ENCODE results near the gene PML.
"Not testable (repeated sequence)": the region's sequence is repeated elsewhere in the genome, so short reads cannot be mapped to it uniquely, and the experiment has no call there.

PML gene

DNA sequence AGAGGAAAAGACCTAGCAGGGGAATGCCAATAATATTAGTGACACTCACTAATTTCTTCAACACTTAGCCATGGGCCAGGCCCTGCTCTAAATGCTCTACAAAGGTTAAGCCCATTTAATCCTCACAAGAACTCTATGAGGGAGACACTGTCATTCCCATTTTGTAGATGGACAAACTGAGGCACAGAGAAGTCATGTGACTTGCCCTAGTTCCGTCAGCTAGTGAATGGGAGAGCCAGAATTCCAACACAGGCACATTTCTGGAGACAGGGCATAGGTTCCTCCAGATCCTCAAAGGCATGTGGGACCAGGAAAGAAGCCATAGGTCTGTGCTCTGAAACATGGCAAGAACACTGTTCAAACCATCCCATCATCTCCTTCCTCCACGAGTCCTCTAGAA is 36.7 kb upstream of the PML start:
- no peak for DNase-seq

DNA sequence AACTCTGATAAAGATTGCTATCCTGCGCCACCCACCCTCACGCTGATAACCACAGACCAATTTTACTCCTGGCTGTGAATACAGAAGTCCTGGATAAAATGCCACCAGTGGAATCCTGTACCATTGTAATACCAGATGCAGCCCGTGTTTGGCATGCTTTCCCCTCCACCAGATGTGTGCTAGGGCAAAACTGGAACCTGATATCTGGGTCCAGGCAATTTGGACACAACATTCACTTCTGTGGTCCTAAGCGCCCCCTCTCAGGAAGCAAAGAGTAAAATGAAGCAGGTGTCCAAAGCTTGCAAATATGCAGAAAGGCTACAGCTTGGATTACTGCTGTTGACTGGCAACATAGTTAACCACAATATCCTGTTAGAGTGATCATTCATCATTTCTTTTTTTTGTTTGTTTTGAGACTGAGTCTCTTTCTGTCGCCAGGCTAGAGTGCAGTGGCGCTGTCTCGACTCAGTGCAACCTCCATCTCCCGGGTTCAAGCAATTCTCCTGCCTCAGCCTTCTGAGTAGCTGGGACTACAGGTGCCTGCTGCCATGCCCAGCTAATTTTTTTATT is 35.4 kb upstream of the PML start:
- no peak for DNase-seq

DNA sequence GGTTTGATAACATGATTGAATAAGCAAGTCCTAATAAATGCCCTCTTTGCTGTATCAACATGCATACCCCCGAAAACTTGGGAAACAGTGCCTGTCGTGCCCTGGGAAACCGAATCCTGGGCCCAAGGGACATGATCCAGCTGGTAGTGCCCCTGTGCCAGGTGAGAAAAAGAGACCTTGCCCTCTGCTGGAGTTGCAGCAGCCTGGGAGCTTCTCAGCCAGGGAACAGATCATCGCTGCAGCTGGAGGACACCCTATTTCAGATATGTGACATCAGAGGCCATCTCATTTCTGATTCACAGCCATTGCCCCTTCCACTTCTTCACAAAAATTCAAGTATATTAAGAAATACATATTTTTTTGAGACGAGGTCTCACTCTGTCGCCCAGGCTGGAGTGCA is 34.7 kb upstream of the PML start:
- no peak for DNase-seq

DNA sequence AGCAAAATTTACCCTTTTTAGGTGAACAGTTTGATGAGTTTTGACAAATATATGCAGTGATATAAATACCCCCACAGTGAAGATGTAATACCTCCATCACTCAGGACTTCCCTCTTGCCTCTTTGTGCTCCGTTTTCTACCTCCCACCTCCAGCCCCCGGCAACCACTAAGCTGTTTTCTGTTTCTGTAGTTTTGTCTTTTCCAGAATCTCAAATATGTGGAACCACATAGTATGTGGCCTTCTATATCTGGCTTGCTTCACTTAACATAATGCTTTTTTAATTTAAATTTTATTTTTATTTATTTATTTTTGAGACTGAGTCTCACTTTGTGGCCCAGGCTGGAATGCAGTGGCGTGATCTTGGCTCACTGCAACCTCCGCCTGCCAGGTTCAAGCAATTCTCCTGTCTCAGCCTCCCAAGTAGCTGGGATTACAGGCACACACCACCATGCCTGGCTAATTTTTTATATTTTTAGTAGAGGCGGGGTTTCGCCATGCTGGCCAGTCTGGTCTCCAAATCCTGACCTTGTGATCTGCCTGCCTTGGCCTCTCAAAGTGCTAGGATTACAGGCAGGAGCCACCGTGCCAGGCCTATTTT is 33.9 kb upstream of the PML start:
- DNase-seq, result not testable (repeated sequence)

DNA sequence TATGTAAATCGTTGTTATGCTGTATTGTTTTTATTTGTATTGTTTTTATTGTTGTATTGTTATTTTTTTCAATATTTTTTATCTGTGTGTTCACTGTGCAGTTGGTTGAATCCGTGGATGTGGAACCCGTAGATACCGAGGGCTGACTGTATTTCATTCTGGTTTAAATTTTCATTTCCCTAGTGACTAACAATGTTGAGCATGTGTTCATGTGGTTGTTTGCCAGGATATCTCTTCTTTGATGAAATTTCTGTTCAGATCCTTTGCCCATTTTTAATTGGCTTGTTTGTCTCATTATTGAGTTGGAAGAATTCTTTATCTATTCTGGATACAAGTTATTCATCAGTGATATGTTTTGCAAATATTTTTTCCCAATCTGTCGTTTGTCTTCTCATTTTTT is 32.1 kb upstream of the PML start:
- no peak for DNase-seq

DNA sequence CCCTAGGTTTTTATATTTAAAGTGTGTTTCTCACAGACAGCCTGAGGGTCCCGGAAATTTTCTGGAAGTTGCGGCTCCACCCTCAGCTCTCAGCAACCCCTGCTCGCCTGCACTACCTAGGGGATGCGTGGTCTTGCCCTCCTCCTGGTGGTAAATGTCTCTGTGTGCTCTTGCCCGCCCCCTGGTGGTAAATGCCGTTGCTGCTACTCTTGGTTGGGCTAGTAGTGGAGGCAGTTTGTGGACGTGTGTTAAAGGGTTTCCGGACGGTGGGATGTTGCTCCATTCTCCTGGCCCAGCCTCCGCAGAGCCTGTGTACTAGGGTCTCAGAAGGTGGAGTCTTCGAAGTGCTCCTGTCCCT is 29.8 kb upstream of the PML start:
- peak; percentile 84 for DNase-seq

DNA sequence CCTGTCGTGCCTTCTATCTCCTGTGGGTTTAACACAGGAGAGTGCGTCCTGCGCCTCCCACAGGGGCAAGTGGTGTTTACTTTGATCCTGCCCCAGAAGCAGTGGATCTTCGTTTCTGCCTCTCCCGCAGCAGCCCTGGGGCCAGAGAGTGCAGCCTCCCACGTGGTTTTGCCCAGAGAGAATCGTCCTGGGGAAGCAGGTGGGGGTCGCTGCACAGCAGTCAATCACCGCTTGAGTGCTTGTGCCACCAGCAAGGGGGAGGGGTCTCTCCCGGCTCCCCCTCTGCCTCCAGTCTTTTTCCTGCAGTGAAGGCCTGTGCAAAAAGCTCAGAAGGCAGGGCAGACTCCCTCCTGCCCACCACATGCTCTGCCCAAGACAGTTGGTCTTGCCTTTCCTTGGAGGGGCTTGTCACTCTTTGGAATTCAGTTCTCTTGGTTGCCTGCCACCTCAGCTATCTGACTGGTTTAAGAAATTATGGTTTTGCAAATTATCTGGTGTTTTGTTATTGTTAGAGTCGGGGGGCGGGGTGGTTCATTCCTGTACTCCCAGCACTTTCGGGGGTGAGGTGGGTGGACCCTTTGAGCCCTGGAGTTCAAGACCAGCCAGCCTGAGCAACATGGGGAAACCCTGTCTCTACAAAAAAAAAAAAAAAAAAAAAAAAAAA is 29.3 kb upstream of the PML start:
- no peak for DNase-seq

DNA sequence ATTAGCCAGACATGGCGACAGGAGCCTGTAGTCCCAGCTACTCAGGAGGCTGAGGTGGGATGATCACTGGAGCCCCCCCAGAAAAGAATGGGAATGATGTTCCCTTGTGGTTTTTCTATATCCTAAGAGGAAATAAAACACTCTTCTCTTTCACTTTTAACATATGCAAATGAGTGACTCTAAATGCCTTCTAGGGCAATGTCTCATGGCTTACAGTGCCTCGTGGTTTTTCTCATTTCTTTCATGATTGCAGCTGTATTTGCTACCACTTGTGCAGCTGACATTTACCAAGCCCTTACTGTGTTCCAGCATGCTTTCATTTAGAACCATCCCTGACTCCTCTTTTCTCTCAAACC is 28.8 kb upstream of the PML start:
- DNase-seq, result no peak

DNA sequence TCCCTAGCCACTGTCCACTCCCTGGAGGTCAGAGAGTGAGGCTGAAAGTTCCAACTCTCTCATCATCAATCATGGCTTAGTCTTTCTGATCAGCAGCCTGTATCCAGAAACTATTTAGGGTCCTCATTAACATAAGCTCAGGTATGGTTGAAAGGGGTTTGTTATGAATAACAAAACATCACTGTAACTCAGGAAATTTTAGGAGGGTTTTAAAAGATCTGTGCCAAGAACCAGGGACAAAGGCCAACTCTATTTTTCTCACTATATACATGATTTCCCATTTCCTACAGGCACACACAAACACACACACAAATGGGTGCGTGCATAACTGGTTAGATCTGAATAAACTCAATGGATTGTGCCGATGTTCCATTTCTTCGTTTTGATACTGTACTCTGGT is 26.1 kb upstream of the PML start:
- no peak for DNase-seq

DNA sequence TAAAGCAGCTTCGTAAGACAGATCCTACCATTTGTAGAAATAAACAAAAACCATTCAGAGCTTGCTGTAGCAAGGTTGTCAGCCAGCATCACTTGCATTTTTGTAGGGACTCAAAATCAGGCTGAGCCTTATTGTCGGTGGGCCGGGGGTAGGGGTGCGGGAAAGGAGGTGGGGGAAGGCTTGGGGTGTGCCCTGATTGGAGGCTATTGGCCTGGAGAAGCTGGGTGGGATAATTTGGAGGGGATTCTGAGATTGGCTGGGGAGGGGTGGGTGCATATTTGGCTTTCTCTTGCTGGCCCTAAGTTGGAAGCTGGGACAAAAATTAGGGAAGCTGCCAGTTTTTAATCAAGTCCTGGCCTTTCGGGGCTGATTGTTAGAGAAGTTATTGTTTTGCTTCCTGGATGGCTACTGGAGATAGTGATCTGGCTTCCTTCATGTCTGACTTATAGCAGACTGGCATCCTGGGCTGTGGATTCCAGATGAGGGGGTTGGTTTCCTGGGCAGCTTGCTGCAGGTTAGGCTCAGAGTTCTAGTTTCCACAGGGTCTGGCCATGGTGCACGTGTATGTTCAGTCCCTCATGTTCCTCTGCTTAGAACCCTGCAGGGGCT is 25.3 kb upstream of the PML start:
- no peak for DNase-seq

DNA sequence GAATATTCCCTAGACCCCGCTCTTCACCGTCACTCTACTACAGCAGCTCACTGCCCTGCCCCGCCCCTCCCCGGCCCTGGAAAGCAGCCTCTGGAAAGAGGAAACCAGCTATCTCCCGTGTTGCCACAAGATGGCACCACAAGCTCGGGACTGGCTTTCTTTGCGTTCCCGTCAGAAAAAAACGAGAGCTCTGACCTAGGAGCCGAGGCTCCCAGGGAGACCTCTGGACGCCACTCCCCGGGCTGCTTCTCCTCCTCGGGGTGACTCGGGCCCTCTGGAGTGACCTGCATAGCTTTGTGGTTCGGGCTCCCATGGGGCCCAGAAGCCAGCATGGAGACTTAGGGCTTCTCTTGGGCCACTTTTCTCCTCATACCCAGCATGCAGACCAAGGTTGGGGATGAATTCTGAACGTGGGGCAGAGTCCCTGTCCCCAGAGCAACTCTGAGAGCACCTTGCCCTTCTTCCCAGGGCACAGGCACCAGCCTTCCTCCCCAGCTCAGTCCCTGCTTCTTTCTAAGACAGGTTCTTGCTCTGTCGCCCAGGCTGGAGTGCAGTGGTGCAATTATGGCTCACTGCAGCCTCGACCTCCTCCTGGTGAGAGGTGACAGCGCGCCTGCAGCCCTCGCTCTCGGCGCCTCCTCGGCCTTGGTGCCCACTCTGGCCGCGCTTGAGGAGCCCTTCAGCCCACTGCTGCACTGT is 21.4 kb upstream of the PML start:
- DNase-seq, result peak; percentile 91

DNA sequence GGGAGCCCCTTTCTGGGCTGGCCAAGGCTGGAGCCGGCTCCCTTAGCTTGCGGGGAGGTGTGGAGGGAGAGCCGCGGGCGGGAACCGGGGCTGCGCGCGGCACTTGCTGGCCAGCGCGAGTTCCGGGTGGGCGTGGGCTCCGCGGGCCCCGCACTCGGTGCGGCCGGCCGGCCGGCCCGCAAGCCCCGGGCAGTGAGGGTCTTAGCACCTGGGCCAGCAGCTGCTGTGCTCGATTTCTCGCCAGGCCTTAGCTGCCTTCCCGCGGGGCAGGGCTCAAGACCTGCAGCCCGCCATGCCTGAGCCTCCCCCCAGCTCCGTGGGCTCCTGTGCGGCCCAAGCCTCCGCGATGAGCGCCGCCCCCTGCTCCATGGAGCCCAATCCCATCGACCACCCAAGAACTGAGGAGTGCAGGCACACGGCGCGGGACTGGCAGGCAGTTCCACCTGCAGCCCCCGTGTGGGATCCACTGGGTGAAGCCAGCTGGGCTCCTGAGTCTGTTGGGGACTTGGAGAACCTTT is 20.8 kb upstream of the PML start:
- DNase-seq, result not testable (repeated sequence)

DNA sequence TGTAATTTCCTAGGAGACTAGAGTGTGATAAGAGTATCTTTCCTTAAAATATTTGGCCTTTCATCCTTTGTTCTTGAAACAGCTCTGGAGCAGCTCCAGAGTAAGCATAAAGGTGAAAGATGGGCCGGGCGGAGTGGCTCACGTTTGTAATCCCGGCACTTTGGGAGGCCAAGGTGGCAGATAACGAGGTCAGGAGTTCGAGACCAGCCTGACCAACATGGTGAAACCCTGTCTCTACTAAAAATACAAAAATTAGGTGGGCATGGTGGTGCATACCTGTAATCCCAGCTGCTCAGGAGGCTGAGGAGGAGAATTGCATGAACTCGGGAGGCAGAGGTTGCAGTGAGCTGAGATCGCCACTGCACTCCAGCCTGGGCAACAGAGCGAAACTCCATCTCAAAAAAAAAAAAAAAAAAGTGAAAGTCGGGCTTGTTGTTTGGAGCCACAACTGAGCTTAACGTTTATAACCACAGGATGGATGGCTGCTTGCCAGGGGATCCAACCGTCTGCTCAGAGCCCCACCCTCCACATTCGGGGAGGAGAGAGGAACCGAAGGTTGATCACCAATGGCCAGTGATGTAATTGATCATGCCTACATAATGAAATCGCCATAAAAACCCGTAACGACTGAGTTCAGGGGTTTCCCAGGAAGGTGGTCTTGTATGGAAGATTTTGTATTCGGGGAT is 18.9 kb upstream of the PML start:
- peak; percentile 95 for DNase-seq

DNA sequence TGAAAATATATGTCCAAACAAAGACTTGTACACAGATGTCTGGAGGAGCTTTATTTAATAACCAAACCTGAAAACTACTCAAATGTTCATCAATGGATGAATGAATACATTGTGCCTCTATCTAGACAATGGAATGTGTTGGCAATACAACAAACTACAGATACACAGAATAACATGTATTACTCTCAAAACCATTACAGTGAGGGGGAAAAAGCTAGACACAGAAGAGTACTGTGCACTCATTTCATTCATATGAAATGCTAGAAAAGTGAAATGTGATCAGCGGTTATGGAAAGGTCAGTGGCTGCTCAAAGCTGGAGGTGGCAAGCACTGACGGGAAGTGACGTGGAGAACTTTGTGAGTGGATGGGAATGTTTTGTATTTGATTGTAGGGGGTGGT is 15.6 kb upstream of the PML start:
- DNase-seq, result no peak

DNA sequence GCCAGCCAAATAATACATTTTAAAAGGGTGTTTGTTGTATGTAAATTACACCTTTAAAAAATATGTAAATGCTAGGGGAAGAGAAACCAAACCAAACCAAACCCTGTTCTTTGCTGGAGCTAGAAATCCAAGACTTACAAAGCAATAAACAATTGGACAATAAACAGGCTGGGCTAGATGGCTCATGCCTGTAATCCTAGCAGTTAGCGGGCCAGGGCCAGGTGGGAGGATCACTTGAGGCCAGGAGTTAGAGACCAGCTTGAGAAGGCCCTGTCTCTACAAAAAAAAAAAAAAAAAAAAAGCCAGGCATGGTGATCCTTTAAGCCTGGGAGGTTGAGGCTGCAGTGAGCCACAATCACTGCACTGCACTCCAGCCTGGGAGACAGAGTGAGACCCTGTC is 14.9 kb upstream of the PML start:
- DNase-seq, result no peak

DNA sequence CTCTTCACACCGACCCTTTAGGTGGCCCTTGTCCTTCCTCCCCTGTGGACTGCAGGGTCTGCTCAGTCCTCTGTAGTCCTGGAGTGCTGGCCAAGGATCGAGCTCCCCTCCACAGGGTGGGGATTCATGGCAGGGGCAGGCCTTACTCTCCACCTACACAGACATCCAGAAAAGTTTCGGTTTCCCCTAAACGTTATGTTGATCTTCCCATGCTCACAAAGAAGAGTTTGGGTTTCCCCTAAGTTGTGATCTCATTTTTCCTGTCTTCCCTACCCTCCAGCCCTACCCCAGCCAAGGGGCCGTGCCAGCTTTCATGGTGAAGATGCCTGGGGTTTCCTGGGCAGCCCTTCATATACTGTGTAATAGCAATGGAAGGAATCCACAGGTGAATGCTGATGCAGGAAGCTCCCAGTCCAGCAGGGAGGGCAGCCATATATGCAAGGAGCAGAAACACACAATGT is 12.7 kb upstream of the PML start:
- no peak for DNase-seq

DNA sequence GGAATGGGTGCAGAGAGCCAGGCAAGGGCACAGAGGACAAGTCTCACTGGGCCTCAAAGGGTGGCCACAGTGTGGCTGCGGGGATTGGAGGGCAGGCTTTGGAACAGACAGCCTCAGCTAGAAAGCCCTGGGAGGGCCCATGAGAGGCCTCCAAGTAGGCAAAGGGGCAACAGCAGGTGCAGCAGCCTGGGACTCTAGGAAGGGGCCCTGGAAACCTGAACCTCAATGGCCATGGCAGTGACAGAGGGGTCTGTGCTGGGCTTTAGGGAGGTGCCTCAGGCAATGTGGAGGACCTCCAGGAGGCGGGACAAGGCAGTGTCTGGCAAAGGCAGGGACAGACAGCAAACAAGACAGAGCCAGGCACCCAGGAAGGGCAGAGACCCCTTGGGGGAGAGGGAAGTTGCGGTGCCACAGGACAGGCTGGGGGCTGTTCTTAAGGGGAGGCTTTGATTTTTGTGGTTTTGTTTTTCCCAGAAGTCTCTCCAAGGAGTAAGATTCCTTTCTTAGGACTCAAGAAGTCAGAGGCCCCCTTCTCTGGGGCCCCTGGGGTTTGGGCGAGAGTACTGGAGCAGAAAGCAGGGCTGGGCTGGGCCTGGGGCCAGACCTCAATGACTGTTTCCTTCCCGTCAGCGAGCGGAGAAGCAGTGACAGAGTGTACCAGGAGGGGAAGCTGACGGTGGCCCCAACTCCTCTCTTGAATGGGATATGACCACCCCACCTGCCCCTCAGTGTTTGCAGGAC is 12.1 kb upstream of the PML start:
- DNase-seq, result peak; percentile 72

DNA sequence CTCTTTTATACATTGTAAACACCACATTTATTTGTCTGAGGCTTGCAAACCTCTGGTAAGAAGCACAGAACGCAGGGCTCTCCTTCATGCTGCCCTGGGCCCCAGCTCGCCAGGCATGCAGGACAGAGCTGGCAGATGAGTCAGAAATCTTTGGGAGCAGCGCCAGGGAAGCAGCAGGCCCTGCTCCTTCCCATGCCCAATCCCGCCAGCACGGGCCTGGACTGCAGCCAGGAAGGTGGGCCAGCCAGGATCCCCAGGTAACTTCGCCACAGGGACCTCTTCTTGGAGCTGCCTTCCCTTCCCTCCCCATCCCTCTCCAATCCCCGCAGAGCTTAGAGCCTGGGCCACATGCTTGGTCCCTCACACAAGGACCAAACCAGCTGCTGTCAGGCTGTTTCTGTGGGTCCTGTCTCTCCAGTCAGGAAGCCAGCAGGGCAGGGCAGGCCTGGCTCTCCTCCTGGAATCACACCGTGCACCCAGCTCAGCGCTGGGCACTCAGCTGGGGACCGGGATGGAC is 11.2 kb upstream of the PML start:
- no peak for DNase-seq

DNA sequence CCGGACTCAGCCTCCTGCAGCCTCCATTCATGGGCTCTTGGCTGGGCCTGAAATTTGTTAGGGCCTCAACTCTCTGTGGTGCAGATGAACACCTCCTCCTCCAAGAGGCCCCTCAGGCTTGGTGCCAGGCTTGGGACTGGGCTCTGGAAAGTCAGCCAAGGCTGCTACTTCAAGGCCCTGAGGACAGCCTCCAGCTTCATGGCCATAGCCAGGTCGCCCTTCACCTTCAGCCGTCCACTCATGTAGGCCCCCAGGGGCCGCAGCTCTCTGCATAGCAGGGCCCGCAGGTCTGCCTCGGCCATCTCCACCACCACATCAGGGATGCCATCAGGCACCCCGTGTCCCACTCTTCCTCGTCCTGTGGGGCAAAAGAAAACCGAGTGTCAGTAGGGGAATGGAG is 10.7 kb upstream of the PML start:
- no peak for DNase-seq

DNA sequence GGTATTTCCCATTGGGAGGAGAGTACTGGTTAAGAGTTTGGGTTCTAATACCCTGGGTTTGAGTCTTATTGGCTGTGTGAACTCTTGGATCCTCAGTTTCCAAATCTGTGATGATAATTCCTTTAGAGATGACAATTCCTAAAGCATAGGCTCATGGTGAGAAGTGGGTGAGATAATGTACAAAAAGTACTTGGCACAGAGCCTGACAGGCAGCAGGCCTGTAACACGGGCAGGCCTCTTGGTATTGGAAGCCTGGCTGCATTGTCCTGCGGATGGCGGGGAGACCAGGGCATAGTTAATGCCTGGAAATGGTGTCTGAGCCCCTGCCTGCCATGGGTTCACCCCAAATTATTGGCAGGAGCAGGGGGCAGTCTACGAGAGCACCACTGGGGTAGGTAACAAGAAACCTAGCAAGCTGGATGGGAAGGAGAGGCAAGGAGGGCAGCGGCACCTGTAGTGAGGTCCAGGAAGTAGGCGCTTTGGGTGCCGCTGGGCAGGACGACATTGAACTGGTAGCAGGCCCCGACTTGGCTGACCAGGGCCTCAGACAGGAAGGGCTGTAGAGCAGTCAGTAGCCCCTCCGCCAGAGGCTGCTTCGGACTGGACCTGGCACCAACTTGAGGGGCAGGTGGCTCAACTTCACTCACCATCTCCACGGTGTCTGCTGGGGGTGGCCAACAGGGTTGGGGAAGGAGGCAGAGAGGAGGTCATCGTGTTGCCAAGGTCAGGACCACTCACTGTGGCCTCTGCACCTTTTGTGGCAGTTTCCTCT is 10.1 kb upstream of the PML start:
- DNase-seq, result no peak
